GM12878 (cell line): ENCODE measurements around the gene SLC25A11. TPM values are rescaled to one million over a fixed set of nuclear protein-coding genes. Genes with fewer than 3 reads are reported as not detected.

Source experiments
- ATAC-seq: fragments of 200-7000 bp; cut with Tn5 transposase; 3 replicates; pipeline ENCODE4 v1.9.1; 2020; ENCODE audit warnings: mild to moderate bottlenecking, moderate library complexity
- BruUV-seq: library from RNA; stranded (reverse); fragments of 400-500 nt; replicated peaks from 2 replicates; lab custom pipeline; 2021; lab: Mats Ljungman, UMichigan
- CTCF ChIA-PET: fragments of 300-600 bp; sonication (Branson Sonifier 250); formaldehyde crosslinking; extraction: SDS; loops from one replicate; lab custom pipeline; 2021; ENCODE audit warnings: inconsistent platforms; lab: Yijun Ruan, JAX
- POLR2A ChIA-PET: fragments of 350-600 bp; formaldehyde crosslinking; extraction: SDS; loops from one replicate; lab custom pipeline; 2021; ENCODE audit warnings: inconsistent platforms; lab: Charles Lee
- RAD21 ChIA-PET: fragments of 300-600 bp; sonication (Branson Sonifier 250); formaldehyde crosslinking; loops from one replicate; lab custom pipeline; 2023; ENCODE audit warnings: antibody characterized with exemption; ENCODE audit not compliant: unreplicated experiment; lab: Charles Lee
- SMC1A ChIA-PET: fragments of 300-600 bp; sonication (Branson Sonifier 250); formaldehyde crosslinking; loops from one replicate; lab custom pipeline; 2023; ENCODE audit not compliant: unreplicated experiment, uncharacterized antibody; lab: Charles Lee
- DNase-seq: peaks from one replicate; pipeline ENCODE4 v3.0.0-alpha.2; 2011; ENCODE audit warnings: low read depth, low spot score
- FAIRE-seq: peaks from 3 replicates; lab custom pipeline; 2011; peaks lifted over from hg19 to GRCh38; lab: Jason Lieb, UNC
- H2AFZ ChIP-seq: 2 replicates; pipeline ENCODE4 v1.6.0; 2011; ENCODE audit warnings: low read depth, low read length, control low read depth; ENCODE audit not compliant: control insufficient read depth
- H3K27ac ChIP-seq: 2 replicates; pipeline ENCODE4 v1.5.1; 2011; ENCODE audit warnings: control low read depth; ENCODE audit not compliant: control insufficient read depth, insufficient read depth
- H3K27me3 ChIP-seq, 2 experiments: replicated peaks in 1 of 2; 2 replicates each; pipeline versions ENCODE4 v1.6.0 to v1.6.1; 2011; ENCODE audit warnings: low read length in 1 of 2; ENCODE audit not compliant: control insufficient read depth in 2 of 2, insufficient read depth in 2 of 2
- H3K36me3 ChIP-seq, 2 experiments: 2 replicates each; pipeline ENCODE4 v1.5.1; 2011; ENCODE audit warnings: low read length in 1 of 2; ENCODE audit not compliant: control insufficient read depth in 2 of 2, insufficient read depth in 2 of 2
- H3K4me1 ChIP-seq: 2 replicates; pipeline ENCODE4 v1.6.1; 2011; ENCODE audit warnings: mild to moderate bottlenecking, low read length, moderate library complexity, mixed read lengths; ENCODE audit not compliant: control insufficient read depth, insufficient read depth
- H3K4me2 ChIP-seq: 2 replicates; pipeline ENCODE4 v1.6.0; 2011; ENCODE audit warnings: control low read depth; ENCODE audit not compliant: control insufficient read depth, insufficient read depth
- H3K4me3 ChIP-seq: fragments of 200-600 bp; sonication (generic); 2 replicates; pipeline ENCODE4 v1.5.1; 2016
- H3K79me2 ChIP-seq: 2 replicates; pipeline ENCODE4 v1.6.0; 2011; ENCODE audit warnings: low read length; ENCODE audit not compliant: control insufficient read depth, insufficient read depth
- H3K9ac ChIP-seq: 2 replicates; pipeline ENCODE4 v1.8.0; 2011; ENCODE audit warnings: low read length, control low read depth, mixed read lengths; ENCODE audit not compliant: control insufficient read depth, insufficient read depth
- H3K9me3 ChIP-seq: replicated peaks from 3 replicates; pipeline ENCODE4 v1.5.1; 2011; ENCODE audit warnings: mild to moderate bottlenecking, low read length; ENCODE audit not compliant: control insufficient read depth, insufficient read depth
- H4K20me1 ChIP-seq: 2 replicates; pipeline ENCODE4 v1.6.0; 2011; ENCODE audit not compliant: control insufficient read depth, insufficient read depth
- BCL3 ChIP-seq: IDR thresholded peaks from 2 replicates; pipeline ENCODE4 v1.6.1; 2011; ENCODE audit warnings: borderline replicate concordance, low read depth, mild to moderate bottlenecking, moderate library complexity, low read length; ENCODE audit not compliant: insufficient read depth, poor library complexity, severe bottlenecking
- CBX5 ChIP-seq: sonication (generic); IDR thresholded peaks from 2 replicates; pipeline ENCODE4 v1.6.1; 2016; ENCODE audit warnings: low read depth, moderate library complexity, mild to moderate bottlenecking, inconsistent platforms
- E4F1 ChIP-seq: fragments of 450-650 bp; IDR thresholded peaks from 2 replicates; pipeline ENCODE4 v1.6.1; 2018; ENCODE audit warnings: borderline replicate concordance, mild to moderate bottlenecking; ENCODE audit not compliant: partially characterized antibody
- HDAC2 ChIP-seq: fragments of 200-600 bp; sonication (generic); IDR thresholded peaks from 2 replicates; pipeline ENCODE4 v1.6.1; 2017
- HDGF ChIP-seq: fragments of 450-650 bp; IDR thresholded peaks from 2 replicates; pipeline ENCODE4 v1.6.1; 2016; ENCODE audit warnings: antibody characterized with exemption
- IKZF1 ChIP-seq: fragments of 450-650 bp; conservative IDR thresholded peaks from 2 replicates; pipeline ENCODE4 v1.6.1; 2017; ENCODE audit warnings: antibody characterized with exemption, mild to moderate bottlenecking
- NR2F1 ChIP-seq: fragments of 450-650 bp; conservative IDR thresholded peaks from 2 replicates; pipeline ENCODE4 v1.6.1; 2017; ENCODE audit warnings: mild to moderate bottlenecking
- RELB ChIP-seq: fragments of 450-650 bp; IDR thresholded peaks from 2 replicates; pipeline ENCODE4 v1.6.1; 2017; ENCODE audit warnings: low read depth, mild to moderate bottlenecking, moderate library complexity
- TARDBP ChIP-seq: IDR thresholded peaks from 2 replicates; pipeline ENCODE4 v1.6.1; 2016; ENCODE audit warnings: borderline replicate concordance
- TBL1XR1 ChIP-seq: IDR thresholded peaks from 2 replicates; pipeline ENCODE4 v1.6.1; 2012; ENCODE audit warnings: low read depth, low read length, improper control_type of control experiment
- USF1 ChIP-seq: IDR thresholded peaks from 2 replicates; pipeline ENCODE4 v1.6.1; 2011; ENCODE audit warnings: borderline replicate concordance, low read depth, mild to moderate bottlenecking, moderate library complexity, mixed read lengths, low read length; ENCODE audit not compliant: insufficient read depth; ENCODE audit errors: extremely low read length
- ZSCAN29 ChIP-seq: fragments of 450-650 bp; IDR thresholded peaks from 2 replicates; pipeline ENCODE4 v1.6.1; 2017; ENCODE audit warnings: mild to moderate bottlenecking, moderate library complexity
- WGBS: methylation state at CpG from one replicate; pipeline ENCODE4 v1.1.6; 2016; ENCODE audit warnings: low lambda C conversion rate; ENCODE audit not compliant: insufficient replicate concordance, insufficient coverage; ENCODE audit errors: missing lambda C conversion rate; 5-methylcytosine and 5-hydroxymethylcytosine counted together
- in situ Hi-C: fragments of 300-500 bp; cut with MboI; formaldehyde crosslinking; loops from 9 replicates; pipeline ENCODE4 v1.14.3; 2018; ENCODE audit warnings: mixed read lengths
- intact Hi-C: fragments of 100-400 bp; cut with micrococcal nuclease; formaldehyde crosslinking; loops from one replicate; pipeline ENCODE4 v1.14.2; 2022; ENCODE audit not compliant: unreplicated experiment
- polyA plus RNA-seq, 11 experiments: library from polyadenylated mRNA; depleted of rRNA in 4 of 11; unstranded in 6 of 11; stranded (reverse) in 5 of 11; fragments of >200 nt; fragmentation: Nextera tagmentation in 4 of 11; fragmentation: Illumina TruSeq in 1 of 11; extraction: Ambion mirVana in 4 of 11; extraction: Trizol in 1 of 11; gene quantifications; 1 replicate in 1 of 11; 2 replicates in 10 of 11; pipeline versions ENCODE4 v1.2.1 to v1.2.3, GENCODE V29; 2011 to 2016; ENCODE audit warnings: inconsistent platforms in 2 of 11, missing spikeins in 2 of 11, low read depth in 1 of 11
- total RNA-seq, 4 experiments: library from RNA; depleted of rRNA in 3 of 4; stranded (reverse); fragments of >200 nt in 3 of 4; fragmentation: Illumina TruSeq in 1 of 4; extraction: Trizol in 1 of 4; gene quantifications; 2 replicates each; pipeline versions ENCODE4 v1.2.1 to v1.2.3, GENCODE V29; 2013 to 2021

The SLC25A11 gene
- total and polyA plus RNA-seq, 10 of the 15 experiments (the other 5 are each of a cell fraction or from before 2014, with no cell fraction given), result 5.8 to 142 (median 65.0) TPM

- RAD21 ChIA-PET, result interaction anchor here (0.8 to 2.0 kb wide), 3 partner anchors 33 to 147 kb away, joined by 3 to 10 read pairs (median 5); no protein-coding TSS in a partner anchor
- no peak for DNase-seq
These were observed 25.9 kb downstream of the SLC25A11 start for GRCh38 chr17:4913994-4914393.

More at GRCh38 chr17:4913994-4914393, 25.9 kb downstream of the SLC25A11 start:
- in situ Hi-C loops, result no loop called here
- 11% methylated on average over 1 of the region's 1 CpG for WGBS
- Histone ChIP-seq H3K27me3 (no peaks in the 10 kb centered on the region), H3K36me3 (no peaks in the 10 kb centered on the region), H3K9me3 (no peaks in the 10 kb centered on the region), H3K27ac (no peak overlapping the region), H3K9ac (no peak overlapping the region), H3K79me2 (no peaks in the 10 kb centered on the region), H4K20me1 (no peaks in the 10 kb centered on the region), H3K4me3 (no peak overlapping the region)
- CTCF ChIA-PET, result interaction anchor here (1.0 to 1.5 kb wide), 3 partner anchors 8 to 149 kb away, joined by 3 to 6 read pairs (median 4); partner anchors contain the start of gene CHRNE
- BruUV-seq, result no TSS peak
- ATAC-seq, result no peak
- intact Hi-C loops, result no loop called here
- TF ChIP-seq E4F1 (no peak), TARDBP (no peak), IKZF1 (no peak), CBX5 (no peak), BCL3 (no peak), ZSCAN29 (no peak), HDGF (no peak), NR2F1 (no peak), RELB (no peak), USF1 (no peak), TBL1XR1 (no peak), HDAC2 (no peak)
- TF ChIP-seq, all 136 proteins: peak for 0
- POLR2A ChIA-PET, result interaction anchor here (1.2 to 1.4 kb wide), 2 partner anchors 20 to 25 kb away, joined by 3 to 4 read pairs; partner anchors contain the start of genes RNF167 and SLC25A11
- Histone ChIP-seq H3K4me1 (no peaks in the 10 kb centered on the region), H2AFZ (no peak overlapping the region), H3K4me2 (no peak overlapping the region)
- SMC1A ChIA-PET, result interaction anchor here (0.6 kb wide), 1 partner anchor 552 kb away, joined by 3 read pairs; no protein-coding TSS in a partner anchor
- no peak for FAIRE-seq
